ENCODE measurements around the gene HSP90AB1.

Gene HSP90AB1

DNA sequence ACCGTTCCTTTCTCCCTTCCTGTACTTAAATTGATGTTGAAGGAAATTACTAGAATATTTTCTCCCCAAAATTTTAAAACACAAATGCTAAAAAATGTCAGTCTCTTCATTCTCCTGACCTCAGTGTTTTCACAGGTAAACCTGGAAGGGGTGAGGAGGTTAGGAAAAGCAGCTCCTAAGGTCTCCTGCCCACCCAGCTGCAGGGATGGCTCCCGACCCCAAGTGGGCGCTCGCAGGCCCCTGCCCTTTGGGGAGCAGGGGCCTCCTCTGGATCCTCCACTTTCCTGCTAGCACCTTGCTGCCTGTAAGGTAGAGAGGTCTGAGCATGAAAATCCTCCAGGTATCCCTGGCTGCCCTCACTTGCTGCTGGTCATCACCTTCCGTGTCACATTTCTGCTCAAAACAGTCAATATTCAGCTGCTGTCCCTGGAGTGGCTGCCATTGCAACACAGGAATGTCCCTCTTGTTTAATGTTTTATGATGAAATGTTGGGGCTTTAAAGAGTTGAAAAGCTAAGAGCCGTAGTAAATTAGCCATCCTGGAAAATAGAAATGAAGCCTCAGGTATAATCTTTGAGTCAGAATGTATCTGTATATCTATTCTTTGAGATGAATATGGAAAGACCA, 10.9 kb upstream of the HSP90AB1 start:
- no peak for DNase-seq

DNA sequence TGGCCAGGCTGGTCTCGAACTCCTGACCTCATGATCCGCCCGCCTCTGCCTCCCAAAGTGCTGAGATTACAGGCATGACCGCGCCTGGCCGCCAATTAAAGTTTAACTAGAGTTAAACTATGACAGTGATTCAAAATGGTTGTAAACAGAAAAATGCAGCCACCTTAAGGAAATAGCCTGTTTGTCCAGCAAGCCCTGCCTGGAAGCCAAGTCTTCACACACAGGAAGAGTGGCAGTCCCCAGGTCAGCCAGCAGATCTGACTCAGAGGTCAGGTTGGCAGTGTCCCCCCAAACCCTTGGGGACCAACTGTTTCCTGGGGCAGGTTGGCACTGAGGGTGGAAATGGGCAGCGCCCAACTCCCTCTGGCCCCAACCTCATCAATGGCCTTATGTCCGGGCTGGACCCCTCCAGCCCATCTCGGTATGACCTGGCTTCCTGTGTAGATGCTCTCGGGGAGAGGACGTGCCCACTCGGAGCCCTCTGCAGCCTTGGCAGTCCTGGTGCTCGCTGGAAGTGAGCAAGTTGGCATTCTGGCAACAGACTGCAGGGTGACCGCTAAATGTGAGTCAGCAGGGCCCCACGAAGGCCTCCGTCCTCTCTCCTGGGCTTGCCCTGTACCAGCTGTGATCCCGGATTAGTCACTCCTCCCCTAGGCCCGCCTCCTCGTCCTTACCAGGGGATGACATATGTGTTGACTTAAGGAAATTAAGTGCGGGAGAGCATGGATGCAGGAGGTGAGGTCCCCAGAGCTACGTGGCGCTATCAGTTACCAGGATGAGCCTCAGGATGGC, 9.7 kb upstream of the HSP90AB1 start:
- peak; percentile 52 to 57 for DNase-seq

DNA sequence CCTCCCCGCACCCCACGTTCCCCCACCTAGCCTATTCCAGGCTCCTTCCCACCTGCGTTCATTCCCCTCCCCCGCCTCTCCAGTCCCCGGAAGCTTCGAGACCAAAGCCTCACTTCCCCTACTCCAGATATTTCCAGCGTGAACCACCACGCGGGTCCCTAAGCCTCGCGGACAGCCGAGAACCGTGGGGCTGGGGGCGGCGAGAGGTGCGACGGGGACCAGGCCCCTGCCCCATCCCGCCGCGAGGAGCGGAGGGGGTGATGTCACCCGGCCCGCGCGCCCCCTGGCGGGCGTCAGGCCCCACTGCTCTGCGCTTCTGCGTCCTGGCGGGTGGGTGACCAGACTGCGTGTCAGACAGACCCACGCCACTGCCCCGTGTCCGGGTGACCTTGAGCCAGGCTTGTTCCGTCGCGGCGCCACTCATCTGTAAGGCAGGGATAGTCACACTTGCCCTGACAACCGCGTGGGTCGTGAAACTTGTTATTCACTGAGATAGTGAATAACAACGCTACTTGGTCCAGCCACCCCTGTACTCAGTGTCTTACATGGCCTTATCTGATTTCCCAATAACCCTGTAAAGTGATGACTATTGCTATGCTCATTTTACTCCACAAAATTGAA, 9.0 kb upstream of the HSP90AB1 start:
- peak; percentile 64 to 68 for DNase-seq

DNA sequence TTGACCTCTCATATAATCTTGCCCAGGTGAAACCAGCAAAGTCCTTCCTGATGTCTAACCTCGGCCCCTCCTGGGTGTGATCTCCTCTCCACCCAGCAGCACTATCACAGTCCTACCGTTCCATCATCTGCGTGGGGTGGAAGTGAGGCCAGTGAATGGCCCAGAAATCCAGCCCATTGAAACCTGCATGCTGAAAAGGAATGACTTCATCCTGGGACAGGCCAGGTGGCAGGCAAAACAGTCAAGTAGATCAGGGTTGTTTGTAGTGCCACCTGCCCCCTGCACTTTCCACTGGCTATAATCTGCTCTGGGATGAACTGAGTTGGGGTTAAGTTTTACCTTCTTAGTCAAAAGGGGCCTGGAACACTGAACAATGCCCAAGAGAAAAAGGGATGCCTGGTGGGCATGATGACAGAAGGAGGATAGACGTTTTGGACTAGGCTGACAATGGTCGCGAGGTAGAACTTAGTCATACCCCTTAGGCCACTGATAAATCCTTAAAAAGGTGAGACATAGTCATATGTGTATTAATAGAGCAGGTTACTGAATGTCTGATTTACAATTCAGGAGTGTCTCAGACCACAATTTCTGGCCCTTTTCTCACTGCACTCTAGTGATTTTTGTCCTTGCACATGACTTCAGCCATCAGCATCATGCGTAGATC, 8.1 kb upstream of the HSP90AB1 start:
- DNase-seq = no peak

DNA sequence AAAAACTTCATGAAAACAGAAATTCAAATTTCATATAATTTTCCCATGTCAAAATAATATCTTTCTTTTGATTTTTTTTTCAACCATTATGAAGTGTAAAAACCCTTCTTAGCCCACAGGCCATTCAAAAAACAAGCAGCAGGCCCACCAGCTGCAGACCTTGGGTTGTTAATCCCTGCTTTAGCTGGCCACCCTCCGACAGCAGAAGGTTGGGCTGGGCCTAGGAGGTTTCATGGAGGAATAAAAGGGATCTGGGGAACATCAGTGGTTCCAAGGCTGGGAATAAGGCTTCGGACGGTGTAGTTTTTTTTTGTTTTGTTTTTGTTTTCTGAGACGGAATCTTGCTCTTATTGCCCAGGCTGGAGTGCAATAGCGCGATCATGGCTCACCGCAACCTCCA, 3.6 kb upstream of the HSP90AB1 start:
- no peak for DNase-seq

DNA sequence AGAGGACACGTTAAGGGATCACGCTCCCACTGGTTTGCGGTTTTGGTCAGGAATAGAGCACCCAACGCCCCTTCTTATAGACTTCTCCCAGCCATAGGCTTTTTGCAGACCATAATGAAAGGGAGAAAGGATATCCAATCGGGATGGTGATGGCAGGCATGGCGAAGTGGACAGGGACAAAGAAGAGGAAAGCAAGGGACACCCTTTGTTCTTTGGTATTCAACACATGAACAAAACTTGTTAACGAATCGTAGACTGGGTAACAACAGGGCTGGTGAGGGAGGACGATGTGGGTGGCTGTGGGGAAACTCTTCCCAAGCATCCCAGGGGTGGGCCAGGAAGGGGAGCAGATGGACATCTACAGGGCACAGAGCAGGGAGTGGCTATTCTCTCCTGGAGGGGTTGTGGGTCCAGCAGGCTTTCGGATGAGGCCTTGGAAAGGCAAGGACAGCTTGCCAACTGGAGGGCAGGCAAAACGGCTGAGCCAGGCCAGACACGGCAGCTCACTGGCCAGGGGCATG, 1.4 kb upstream of the HSP90AB1 start:
- DNase-seq = no peak

DNA sequence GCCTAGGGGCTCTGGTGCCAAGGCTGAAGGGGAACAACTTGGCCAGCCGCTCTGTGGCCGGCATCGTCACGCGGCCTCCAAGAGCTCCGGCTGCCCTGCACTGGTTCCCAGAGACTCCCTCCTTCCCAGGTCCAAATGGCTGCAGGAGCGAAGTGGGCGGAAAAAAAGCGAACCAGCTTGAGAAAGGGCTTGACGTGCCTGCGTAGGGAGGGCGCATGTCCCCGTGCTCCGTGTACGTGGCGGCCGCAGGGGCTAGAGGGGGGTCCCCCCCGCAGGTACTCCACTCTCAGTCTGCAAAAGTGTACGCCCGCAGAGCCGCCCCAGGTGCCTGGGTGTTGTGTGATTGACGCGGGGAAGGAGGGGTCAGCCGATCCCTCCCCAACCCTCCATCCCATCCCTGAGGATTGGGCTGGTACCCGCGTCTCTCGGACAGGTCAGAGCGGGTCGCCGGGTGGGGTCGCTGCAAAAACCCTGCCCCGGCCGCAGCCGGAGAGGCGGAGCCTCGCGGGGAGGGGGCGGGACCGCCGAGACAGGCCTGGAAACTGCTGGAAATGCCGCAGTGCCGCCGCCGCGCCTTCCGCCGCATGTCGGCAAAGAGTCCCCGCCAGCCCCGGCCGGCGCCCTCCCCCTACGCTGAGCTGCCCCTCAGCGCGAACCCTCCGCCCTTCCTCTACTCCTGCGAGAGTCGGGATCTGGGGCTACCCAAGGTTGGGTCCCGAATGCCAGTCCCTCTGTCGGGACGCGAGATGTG, 814 bp upstream of the HSP90AB1 start:
- peak; percentile 74 to 78 for DNase-seq

DNA sequence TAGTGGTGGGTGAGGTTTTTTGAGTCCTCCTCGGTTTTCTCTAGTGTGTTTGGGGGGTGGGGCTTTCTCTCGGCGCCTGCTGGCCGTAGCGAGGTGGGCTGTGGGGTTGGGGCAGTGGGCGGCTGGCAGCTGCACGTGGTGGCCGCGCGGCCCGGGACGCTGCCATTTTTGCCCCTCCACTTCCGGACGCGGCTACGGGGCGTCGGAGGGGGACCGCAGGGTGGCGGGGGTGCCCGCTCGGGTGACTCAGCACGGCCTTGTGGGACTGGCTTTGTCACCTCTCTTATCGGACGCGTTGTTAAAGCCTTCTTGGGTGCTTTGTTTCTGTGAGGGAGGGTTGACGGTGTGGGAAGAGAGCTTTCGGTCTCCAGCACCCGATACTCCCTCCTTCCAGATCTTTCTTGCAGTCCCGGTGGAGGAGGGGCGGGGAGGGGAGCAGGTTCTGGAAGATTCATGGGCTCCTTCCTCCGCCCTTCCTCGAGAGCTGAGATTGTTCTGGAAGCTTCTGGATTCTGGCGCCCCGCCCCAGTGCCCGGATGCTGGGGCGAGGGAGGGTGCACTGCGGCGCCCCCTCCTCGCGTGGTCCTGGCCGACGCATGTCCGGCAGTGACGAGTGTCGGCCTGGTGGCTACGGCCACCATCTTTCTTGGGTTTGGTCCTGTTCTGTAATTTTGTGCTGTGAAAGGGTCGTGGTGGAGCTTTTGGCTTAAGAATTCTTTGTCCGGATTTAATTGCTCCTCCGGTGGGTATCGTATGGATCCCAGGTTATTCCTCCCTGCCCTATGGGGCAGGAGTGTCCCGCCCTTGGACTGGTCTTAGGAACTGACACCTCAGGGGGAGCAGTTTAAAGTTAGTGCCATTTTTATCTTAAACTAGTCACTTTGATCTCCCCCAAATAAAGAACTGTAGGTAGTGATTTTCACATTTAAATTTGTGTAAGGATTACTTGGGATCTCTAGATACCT, 719 bp downstream of the HSP90AB1 start:
- peak; percentile 89 to 91 for DNase-seq

DNA sequence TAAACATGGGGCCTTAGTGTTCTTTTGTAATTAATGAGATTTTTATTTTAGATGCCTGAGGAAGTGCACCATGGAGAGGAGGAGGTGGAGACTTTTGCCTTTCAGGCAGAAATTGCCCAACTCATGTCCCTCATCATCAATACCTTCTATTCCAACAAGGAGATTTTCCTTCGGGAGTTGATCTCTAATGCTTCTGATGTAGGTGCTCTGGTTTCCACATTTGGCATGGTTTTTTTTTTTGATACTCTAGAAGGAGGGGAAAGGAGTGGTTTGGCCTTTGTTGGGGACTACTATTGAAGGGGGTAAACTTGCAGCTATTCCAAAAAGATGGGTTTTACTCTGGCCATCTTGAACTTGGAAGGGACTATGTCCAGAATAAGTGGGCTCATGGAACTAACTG, 1.7 kb downstream of the HSP90AB1 start:
- DNase-seq = no peak

DNA sequence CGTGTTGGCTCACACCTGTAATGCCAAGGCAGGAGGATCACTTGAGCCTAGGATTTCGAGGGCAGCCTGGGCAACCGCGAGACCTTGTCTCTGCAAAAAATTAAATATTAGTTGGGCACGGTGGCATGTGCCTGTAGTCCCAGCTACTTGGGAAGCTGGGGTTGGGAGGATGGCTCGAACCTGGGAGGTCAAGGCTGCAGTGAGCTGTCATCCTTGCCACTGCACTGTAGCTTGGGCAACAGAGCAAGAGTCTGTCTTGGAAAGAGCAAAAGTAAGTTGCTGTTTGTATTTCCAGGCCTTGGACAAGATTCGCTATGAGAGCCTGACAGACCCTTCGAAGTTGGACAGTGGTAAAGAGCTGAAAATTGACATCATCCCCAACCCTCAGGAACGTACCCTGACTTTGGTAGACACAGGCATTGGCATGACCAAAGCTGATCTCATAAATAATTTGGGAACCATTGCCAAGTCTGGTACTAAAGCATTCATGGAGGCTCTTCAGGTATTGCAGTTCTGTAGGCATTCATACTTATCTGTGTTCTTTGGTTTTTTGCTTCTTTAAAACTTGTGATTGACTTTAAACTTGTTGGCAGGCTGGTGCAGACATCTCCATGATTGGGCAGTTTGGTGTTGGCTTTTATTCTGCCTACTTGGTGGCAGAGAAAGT, 2.3 kb downstream of the HSP90AB1 start:
- no peak for DNase-seq

DNA sequence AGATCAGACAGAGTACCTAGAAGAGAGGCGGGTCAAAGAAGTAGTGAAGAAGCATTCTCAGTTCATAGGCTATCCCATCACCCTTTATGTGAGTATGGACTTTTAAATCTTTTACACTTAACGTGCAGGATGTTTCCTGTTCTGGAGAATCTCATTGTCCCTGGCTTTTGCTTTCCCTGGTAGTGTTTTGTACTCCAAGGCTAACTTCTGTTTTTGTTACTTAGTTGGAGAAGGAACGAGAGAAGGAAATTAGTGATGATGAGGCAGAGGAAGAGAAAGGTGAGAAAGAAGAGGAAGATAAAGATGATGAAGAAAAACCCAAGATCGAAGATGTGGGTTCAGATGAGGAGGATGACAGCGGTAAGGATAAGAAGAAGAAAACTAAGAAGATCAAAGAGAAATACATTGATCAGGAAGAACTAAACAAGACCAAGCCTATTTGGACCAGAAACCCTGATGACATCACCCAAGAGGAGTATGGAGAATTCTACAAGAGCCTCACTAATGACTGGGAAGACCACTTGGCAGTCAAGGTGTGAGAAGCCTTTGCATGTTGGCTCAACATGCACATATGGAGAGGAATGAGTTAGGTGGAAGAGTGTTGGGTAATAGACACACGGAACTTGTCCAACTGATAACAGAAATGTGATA, 3.3 kb downstream of the HSP90AB1 start:
- DNase-seq = no peak

DNA sequence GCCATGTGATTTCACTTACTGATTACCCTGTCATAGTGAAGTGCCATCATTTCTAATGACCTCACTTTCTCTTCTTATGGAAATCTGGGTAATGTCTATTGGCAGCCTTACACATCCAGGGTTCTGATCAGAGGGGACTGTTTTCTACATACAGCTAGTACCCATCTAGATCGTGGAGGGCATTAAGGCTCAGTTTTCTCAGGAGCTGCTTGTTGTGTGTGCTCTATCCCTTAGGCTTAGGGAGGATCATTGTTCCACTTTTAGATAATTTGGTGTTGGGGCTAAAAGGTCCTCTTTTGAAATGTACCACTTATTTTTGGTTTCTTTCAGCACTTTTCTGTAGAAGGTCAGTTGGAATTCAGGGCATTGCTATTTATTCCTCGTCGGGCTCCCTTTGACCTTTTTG, 3.8 kb downstream of the HSP90AB1 start:
- DNase-seq = no peak

DNA sequence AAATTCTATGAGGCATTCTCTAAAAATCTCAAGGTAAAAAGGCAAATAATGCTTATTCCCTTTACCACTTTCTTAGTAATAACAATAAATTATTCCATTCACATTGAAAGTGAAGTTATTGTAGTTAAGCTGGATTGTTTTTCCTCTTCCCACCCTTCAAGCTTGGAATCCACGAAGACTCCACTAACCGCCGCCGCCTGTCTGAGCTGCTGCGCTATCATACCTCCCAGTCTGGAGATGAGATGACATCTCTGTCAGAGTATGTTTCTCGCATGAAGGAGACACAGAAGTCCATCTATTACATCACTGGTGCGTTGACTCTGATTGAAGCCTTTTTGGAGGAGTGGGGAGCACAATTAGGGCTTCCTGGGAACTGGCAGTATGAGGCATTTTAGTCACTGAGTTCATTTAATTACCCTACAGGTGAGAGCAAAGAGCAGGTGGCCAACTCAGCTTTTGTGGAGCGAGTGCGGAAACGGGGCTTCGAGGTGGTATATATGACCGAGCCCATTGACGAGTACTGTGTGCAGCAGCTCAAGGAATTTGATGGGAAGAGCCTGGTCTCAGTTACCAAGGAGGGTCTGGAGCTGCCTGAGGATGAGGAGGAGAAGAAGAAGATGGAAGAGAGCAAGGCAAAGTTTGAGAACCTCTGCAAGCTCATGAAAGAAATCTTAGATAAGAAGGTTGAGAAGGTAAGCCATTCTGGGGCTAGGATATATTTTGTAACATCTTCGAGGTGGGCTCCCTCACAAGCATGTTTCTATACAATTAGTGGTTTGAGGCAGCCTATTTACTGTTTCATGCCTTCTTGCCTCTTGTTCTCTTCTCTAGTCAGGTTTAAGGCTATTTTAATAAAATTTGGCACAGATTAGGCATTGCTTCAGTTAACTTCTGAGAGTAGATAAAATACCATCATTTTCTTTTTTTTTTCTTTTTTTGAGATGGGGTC, 4.9 kb downstream of the HSP90AB1 start:
- DNase-seq = no peak

DNA sequence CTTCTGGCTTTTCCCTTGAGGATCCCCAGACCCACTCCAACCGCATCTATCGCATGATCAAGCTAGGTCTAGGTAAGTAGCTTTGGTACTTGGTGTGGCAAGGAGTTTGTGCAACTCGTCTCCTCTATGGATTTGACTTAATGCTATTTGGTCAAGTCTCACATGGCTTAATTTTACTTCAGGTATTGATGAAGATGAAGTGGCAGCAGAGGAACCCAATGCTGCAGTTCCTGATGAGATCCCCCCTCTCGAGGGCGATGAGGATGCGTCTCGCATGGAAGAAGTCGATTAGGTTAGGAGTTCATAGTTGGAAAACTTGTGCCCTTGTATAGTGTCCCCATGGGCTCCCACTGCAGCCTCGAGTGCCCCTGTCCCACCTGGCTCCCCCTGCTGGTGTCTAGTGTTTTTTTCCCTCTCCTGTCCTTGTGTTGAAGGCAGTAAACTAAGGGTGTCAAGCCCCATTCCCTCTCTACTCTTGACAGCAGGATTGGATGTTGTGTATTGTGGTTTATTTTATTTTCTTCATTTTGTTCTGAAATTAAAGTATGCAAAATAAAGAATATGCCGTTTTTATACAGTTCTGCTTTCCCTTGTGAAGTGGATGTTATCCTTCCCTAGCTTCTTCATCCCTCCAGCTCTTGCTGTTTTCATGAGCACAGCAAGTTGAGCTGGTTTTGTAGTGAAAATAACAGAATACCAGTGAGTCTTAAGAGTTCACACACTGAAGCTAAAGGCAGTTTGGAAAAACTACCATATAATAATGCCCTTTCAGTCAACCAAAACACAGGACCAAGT, 6.6 kb downstream of the HSP90AB1 start:
- DNase-seq = peak; percentile 52 to 55

DNA sequence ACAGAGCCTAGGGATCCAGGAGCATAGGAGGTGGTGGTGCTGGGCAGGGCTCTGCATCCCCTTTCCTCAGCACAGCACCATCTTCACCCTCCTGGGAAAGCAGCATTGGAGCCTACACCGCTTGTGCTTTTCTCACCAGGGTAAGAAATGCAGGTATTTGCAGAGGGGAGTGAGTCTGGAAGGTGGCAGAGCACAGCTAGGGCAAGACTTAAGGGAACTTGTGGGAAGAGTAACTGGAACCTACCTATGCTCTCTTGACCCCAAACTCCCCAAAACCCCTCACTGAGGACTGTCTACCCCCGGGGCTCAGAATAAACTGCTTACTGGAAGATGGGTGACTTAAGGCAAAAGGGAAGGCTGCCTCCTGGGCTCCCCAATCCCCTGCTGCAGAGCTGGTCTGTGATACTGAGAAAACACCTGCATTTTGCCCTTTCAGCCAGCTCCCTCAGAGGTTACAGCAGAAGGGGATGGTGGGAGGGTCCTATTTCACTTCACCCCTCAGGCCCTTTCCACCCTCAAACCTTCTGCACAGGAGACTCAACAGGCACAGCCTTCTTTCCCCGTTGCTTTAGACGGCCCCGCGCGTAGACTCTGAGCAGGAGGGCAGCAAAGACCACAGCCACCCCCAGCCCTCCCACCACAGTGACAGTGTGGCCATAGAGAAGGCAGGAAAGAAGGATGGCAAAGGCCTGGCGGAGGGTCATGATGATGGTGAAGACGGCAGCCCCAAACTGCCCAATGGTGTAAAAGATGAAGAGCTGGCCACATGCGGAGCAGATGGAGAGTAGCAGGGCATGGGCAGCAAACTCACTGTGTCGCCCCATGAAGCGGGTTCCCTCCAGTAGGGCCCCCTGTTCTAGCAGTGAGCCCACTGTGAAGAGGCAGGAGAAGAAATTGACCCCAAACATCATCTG, 7.5 kb downstream of the HSP90AB1 start:
- DNase-seq = peak in 1 of 2 experiments; percentile 18

DNA sequence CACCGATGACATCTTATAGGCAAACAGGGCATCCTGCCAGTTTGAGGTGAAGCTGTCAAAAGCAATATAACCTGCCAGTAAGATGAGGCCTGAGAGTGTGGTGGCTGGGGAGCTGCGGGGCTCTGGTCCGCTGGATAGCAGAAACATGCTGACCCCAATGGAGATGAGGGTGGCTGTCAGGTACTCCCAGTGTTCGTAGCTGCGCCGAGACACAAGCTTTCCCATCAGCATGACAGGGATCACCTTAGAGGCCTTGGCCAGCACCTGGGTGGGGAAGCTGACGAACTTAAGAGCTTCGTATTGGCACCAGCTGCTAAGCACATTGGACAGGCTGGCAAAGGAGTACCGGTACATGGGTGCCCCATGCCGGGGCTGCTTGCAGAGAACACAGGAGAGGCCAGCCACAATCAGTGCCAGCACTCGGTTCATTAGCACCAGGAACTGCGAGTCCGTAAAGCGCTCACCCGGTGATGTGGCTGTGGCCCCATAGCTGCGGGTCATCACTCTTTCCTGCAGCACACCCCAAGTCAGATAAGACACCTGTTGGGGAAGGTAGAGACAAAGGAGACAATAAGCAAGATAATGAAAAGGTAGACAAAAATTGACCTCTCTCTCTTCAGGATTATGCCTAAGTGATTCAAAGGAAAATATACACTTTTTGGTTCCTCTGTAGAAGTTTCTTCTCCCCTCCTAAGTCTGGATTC, 8.4 kb downstream of the HSP90AB1 start:
- peak; percentile 29 to 30 for DNase-seq
